ENCODE measurements around the gene ZNF410. TPM values are rescaled to one million over a fixed set of nuclear protein-coding genes. Genes with fewer than 3 reads are reported as not detected.

The ZNF410 gene
- total and polyA plus RNA-seq, 2 experiments from 2014 or later: 42.1 to 70.4 TPM

- Histone ChIP-seq H3K79me2 (peaks cover 4% of the 10 kb centered on the region), H3K27me3 (peaks cover 6% of the 10 kb centered on the region), H3K4me1 (ENCODE audit: insufficient read depth) (peaks cover 4% of the 10 kb centered on the region), H3K9me2 (replicated peaks; ENCODE audit: insufficient read depth) (no peaks in the 10 kb centered on the region), H3K27ac (no peak overlapping the region), H4K20me1 (ENCODE audit: insufficient read depth, poor library complexity, severe bottlenecking) (no peaks in the 10 kb centered on the region), H3K9me3 (ENCODE audit: low read depth) (no peaks in the 10 kb centered on the region), H2AFZ (peak overlapping the region; percentile 12), H3K4me2 (no peak overlapping the region), H3K4me3 (no peak overlapping the region), H3K36me3 (replicated peaks; ENCODE audit: insufficient read depth, low read depth) (no peaks in the 10 kb centered on the region)
- no peak for DNase-seq (ENCODE audit: low spot score)
- TF ChIP-seq CTCF (IDR thresholded peaks at IDR 0.05; ENCODE audit: poor library complexity) (no peak), EZH2phosphoT487 (IDR thresholded peaks at IDR 0.05; ENCODE audit: low read depth, severe bottlenecking, unreplicated experiment) (peak; percentile 100)
- 51% methylated on average over 4 of the region's 4 CpGs for WGBS (ENCODE audit: low lambda C conversion rate, missing lambda C conversion rate)
These were observed 58.6 kb downstream of the ZNF410 start for GRCh38 chr14:73945159-73945670.

GRCh38 chr14:73949752-73950734, 63.4 kb downstream of the ZNF410 start, which contains the start of the genes COQ6 and FAM161B:
Gene COQ6 (plus strand): TSS chr14:73950302. CDS start chr14:73950333, 31 bp downstream.
Gene FAM161B (minus strand): TSS chr14:73950094. CDS start chr14:73950026, 68 bp downstream.
- TF ChIP-seq CTCF (IDR thresholded peaks at IDR 0.05; ENCODE audit: poor library complexity) (peak; percentile 25), EZH2phosphoT487 (IDR thresholded peaks at IDR 0.05; ENCODE audit: low read depth, severe bottlenecking, unreplicated experiment) (no peak), EZH2 (IDR thresholded peaks at IDR 0.05; ENCODE audit: borderline replicate concordance) (no peak)
- Histone ChIP-seq H3K27me3 (no peaks in the 10 kb centered on the region), H3K9me3 (ENCODE audit: low read depth) (no peaks in the 10 kb centered on the region), H3K4me3 (peak within 1 kb of the TSS; percentile 65), H3K4me1 (ENCODE audit: insufficient read depth) (peaks cover 6% of the 10 kb centered on the region), H3K36me3 (replicated peaks; ENCODE audit: insufficient read depth, low read depth) (no peaks in the 10 kb centered on the region), H3K4me2 (peak within 1 kb of the TSS; percentile 74), H3K9me2 (replicated peaks; ENCODE audit: insufficient read depth) (no peaks in the 10 kb centered on the region), H3K79me2 (peaks cover 15% of the 10 kb centered on the region), H2AFZ (peak within 1 kb of the TSS; percentile 74), H4K20me1 (ENCODE audit: insufficient read depth, poor library complexity, severe bottlenecking) (no peaks in the 10 kb centered on the region), H3K27ac (peak within 1 kb of the TSS; percentile 90)
- under 1% methylated on average over 70 of the region's 70 CpGs for WGBS (ENCODE audit: low lambda C conversion rate, missing lambda C conversion rate)
- DNase-seq (ENCODE audit: low spot score): peak; percentile 97

- no peaks in the 10 kb centered on the region for H3K9me2 ChIP-seq (replicated peaks; ENCODE audit: insufficient read depth)
- H3K4me3 ChIP-seq: no peak overlapping the region
- H3K4me2 ChIP-seq: no peak overlapping the region
- H3K36me3 ChIP-seq (replicated peaks; ENCODE audit: insufficient read depth, low read depth): no peaks in the 10 kb centered on the region
- no peak overlapping the region for H2AFZ ChIP-seq
- no peak overlapping the region for H3K27ac ChIP-seq
- DNase-seq (ENCODE audit: low spot score): no peak
- H3K4me1 ChIP-seq (ENCODE audit: insufficient read depth): peaks cover 6% of the 10 kb centered on the region
- WGBS (ENCODE audit: low lambda C conversion rate, missing lambda C conversion rate): 100% methylated on average over 1 of the region's 1 CpG
- H3K9me3 ChIP-seq (ENCODE audit: low read depth): no peaks in the 10 kb centered on the region
- no peaks in the 10 kb centered on the region for H4K20me1 ChIP-seq (ENCODE audit: insufficient read depth, poor library complexity, severe bottlenecking)
- TF ChIP-seq EZH2 (IDR thresholded peaks at IDR 0.05; ENCODE audit: borderline replicate concordance): no peak
- peaks cover 15% of the 10 kb centered on the region for H3K79me2 ChIP-seq
- no peaks in the 10 kb centered on the region for H3K27me3 ChIP-seq
These were observed 67.1 kb downstream of the ZNF410 start for GRCh38 chr14:73953731-73954130.

GRCh38 chr14:73955674-73956073, 69.0 kb downstream of the ZNF410 start:
- Histone ChIP-seq H2AFZ (no peak overlapping the region), H4K20me1 (ENCODE audit: insufficient read depth, poor library complexity, severe bottlenecking) (no peaks in the 10 kb centered on the region), H3K4me3 (no peak overlapping the region), H3K4me2 (no peak overlapping the region), H3K27me3 (no peaks in the 10 kb centered on the region), H3K36me3 (replicated peaks; ENCODE audit: insufficient read depth, low read depth) (no peaks in the 10 kb centered on the region), H3K9me2 (replicated peaks; ENCODE audit: insufficient read depth) (no peaks in the 10 kb centered on the region), H3K79me2 (peaks cover 10% of the 10 kb centered on the region), H3K27ac (no peak overlapping the region), H3K4me1 (ENCODE audit: insufficient read depth) (peaks cover 6% of the 10 kb centered on the region), H3K9me3 (ENCODE audit: low read depth) (no peaks in the 10 kb centered on the region)
- TF ChIP-seq EZH2phosphoT487 (IDR thresholded peaks at IDR 0.05; ENCODE audit: low read depth, severe bottlenecking, unreplicated experiment): no peak
- no peak for TF ChIP-seq EZH2 (IDR thresholded peaks at IDR 0.05; ENCODE audit: borderline replicate concordance)
- no peak for TF ChIP-seq CTCF (IDR thresholded peaks at IDR 0.05; ENCODE audit: poor library complexity)
- DNase-seq (ENCODE audit: low spot score): no peak
- 99% methylated on average over 5 of the region's 5 CpGs for WGBS (ENCODE audit: low lambda C conversion rate, missing lambda C conversion rate)

Measured in hepatocyte (in vitro differentiated cells).